ENCODE results near the gene AIPL1.
"Not testable (repeated sequence)": the region's sequence is repeated elsewhere in the genome, so short reads cannot be mapped to it uniquely, and the experiment has no call there.

The AIPL1 gene

GRCh38 chr17:6435051-6435450 lies at the start of gene AIPL1:
AIPL1 (minus strand) TSS chr17:6435121; CDS start chr17:6435104, 17 bp downstream.
- Histone ChIP-seq H3K4me3 (ENCODE audit: insufficient read length, low read depth) (no peak within 1 kb of the TSS), H3K27me3 (ENCODE audit: insufficient read depth, insufficient read length) (no peaks in the 10 kb centered on the region), H3K4me1 (ENCODE audit: insufficient read depth, insufficient read length) (peaks cover 3% of the 10 kb centered on the region), H3K9me3 (ENCODE audit: insufficient read depth, low read length) (peaks cover 17% of the 10 kb centered on the region), H3K9ac (ENCODE audit: insufficient read length, low read depth) (peak within 1 kb of the TSS; percentile 42), H3K36me3 (ENCODE audit: insufficient read depth, insufficient read length, low read length) (no peaks in the 10 kb centered on the region)
- no peak for TF ChIP-seq SUZ12 (IDR thresholded peaks at IDR 0.05; ENCODE audit: extremely low read depth, insufficient read depth, insufficient read length)
- no peak for TF ChIP-seq YY1 (IDR thresholded peaks at IDR 0.05; ENCODE audit: insufficient read depth, insufficient read length)
- TF ChIP-seq ZNF274 (IDR thresholded peaks at IDR 0.05; ENCODE audit: low read depth, low read length) = no peak
- no peak for DNase-seq (ENCODE audit: low read depth, low spot score)

GRCh38 chr17:6483507-6483906 lies 48.6 kb upstream of the AIPL1 start:
- DNase-seq (ENCODE audit: low read depth, low spot score) = no peak
- H3K4me3 ChIP-seq (ENCODE audit: insufficient read length, low read depth) = no peak overlapping the region
- no peaks in the 10 kb centered on the region for H3K36me3 ChIP-seq (ENCODE audit: insufficient read depth, insufficient read length, low read length)
- H3K27me3 ChIP-seq (ENCODE audit: insufficient read depth, insufficient read length) = no peaks in the 10 kb centered on the region
- TF ChIP-seq SUZ12 (IDR thresholded peaks at IDR 0.05; ENCODE audit: extremely low read depth, insufficient read depth, insufficient read length) (no peak), YY1 (IDR thresholded peaks at IDR 0.05; ENCODE audit: insufficient read depth, insufficient read length) (no peak), ZNF274 (IDR thresholded peaks at IDR 0.05; ENCODE audit: low read depth, low read length) (no peak)
- H3K9ac ChIP-seq (ENCODE audit: insufficient read length, low read depth) = no peak overlapping the region
- no peaks in the 10 kb centered on the region for H3K9me3 ChIP-seq (ENCODE audit: insufficient read depth, low read length)
- peaks cover 13% of the 10 kb centered on the region for H3K4me1 ChIP-seq (ENCODE audit: insufficient read depth, insufficient read length)

GRCh38 chr17:6482796-6483195 lies 47.9 kb upstream of the AIPL1 start:
- not testable (repeated sequence) for DNase-seq (ENCODE audit: low read depth, low spot score); H3K4me3 ChIP-seq (ENCODE audit: insufficient read length, low read depth); H3K36me3 ChIP-seq (ENCODE audit: insufficient read depth, insufficient read length, low read length); H3K9ac ChIP-seq (ENCODE audit: insufficient read length, low read depth); H3K9me3 ChIP-seq (ENCODE audit: insufficient read depth, low read length); H3K27me3 ChIP-seq (ENCODE audit: insufficient read depth, insufficient read length)
- H3K4me1 ChIP-seq (ENCODE audit: insufficient read depth, insufficient read length) = peaks cover 13% of the 10 kb centered on the region

- Histone ChIP-seq H3K9ac (ENCODE audit: insufficient read length, low read depth) (no peak overlapping the region), H3K36me3 (ENCODE audit: insufficient read depth, insufficient read length, low read length) (no peaks in the 10 kb centered on the region), H3K4me3 (ENCODE audit: insufficient read length, low read depth) (no peak overlapping the region), H3K9me3 (ENCODE audit: insufficient read depth, low read length) (no peaks in the 10 kb centered on the region), H3K27me3 (ENCODE audit: insufficient read depth, insufficient read length) (no peaks in the 10 kb centered on the region), H3K4me1 (ENCODE audit: insufficient read depth, insufficient read length) (peaks cover 9% of the 10 kb centered on the region)
- TF ChIP-seq YY1 (IDR thresholded peaks at IDR 0.05; ENCODE audit: insufficient read depth, insufficient read length) = no peak
- TF ChIP-seq ZNF274 (IDR thresholded peaks at IDR 0.05; ENCODE audit: low read depth, low read length) = no peak
- TF ChIP-seq SUZ12 (IDR thresholded peaks at IDR 0.05; ENCODE audit: extremely low read depth, insufficient read depth, insufficient read length) = no peak
- DNase-seq (ENCODE audit: low read depth, low spot score) = no peak
Observed at GRCh38 chr17:6482105-6482455, 47.2 kb upstream of the AIPL1 start.

- no peak overlapping the region for H3K9ac ChIP-seq (ENCODE audit: insufficient read length, low read depth)
- H3K9me3 ChIP-seq (ENCODE audit: insufficient read depth, low read length) = no peaks in the 10 kb centered on the region
Observed at GRCh38 chr17:6480303-6480675, 45.4 kb upstream of the AIPL1 start.

GRCh38 chr17:6479622-6480302 lies 44.8 kb upstream of the AIPL1 start:
- TF ChIP-seq ZNF274 (IDR thresholded peaks at IDR 0.05; ENCODE audit: low read depth, low read length) (no peak), YY1 (IDR thresholded peaks at IDR 0.05; ENCODE audit: insufficient read depth, insufficient read length) (no peak), SUZ12 (IDR thresholded peaks at IDR 0.05; ENCODE audit: extremely low read depth, insufficient read depth, insufficient read length) (no peak)
- Histone ChIP-seq H3K4me1 (ENCODE audit: insufficient read depth, insufficient read length) (peaks cover 10% of the 10 kb centered on the region), H3K4me3 (ENCODE audit: insufficient read length, low read depth) (no peak overlapping the region), H3K9me3 (ENCODE audit: insufficient read depth, low read length) (no peaks in the 10 kb centered on the region), H3K9ac (ENCODE audit: insufficient read length, low read depth) (no peak overlapping the region), H3K27me3 (ENCODE audit: insufficient read depth, insufficient read length) (no peaks in the 10 kb centered on the region), H3K36me3 (ENCODE audit: insufficient read depth, insufficient read length, low read length) (no peaks in the 10 kb centered on the region)
- DNase-seq (ENCODE audit: low read depth, low spot score) = no peak

More at GRCh38 chr17:6480303-6480675, 45.4 kb upstream of the AIPL1 start:
- TF ChIP-seq ZNF274 (IDR thresholded peaks at IDR 0.05; ENCODE audit: low read depth, low read length) (no peak), YY1 (IDR thresholded peaks at IDR 0.05; ENCODE audit: insufficient read depth, insufficient read length) (no peak), SUZ12 (IDR thresholded peaks at IDR 0.05; ENCODE audit: extremely low read depth, insufficient read depth, insufficient read length) (no peak)
- DNase-seq (ENCODE audit: low read depth, low spot score) = no peak
- H3K4me1 ChIP-seq (ENCODE audit: insufficient read depth, insufficient read length) = peaks cover 10% of the 10 kb centered on the region
- H3K36me3 ChIP-seq (ENCODE audit: insufficient read depth, insufficient read length, low read length) = no peaks in the 10 kb centered on the region
- H3K4me3 ChIP-seq (ENCODE audit: insufficient read length, low read depth) = no peak overlapping the region
- no peaks in the 10 kb centered on the region for H3K27me3 ChIP-seq (ENCODE audit: insufficient read depth, insufficient read length)

- no peak for DNase-seq (ENCODE audit: low read depth, low spot score)
- no peaks in the 10 kb centered on the region for H3K36me3 ChIP-seq (ENCODE audit: insufficient read depth, insufficient read length, low read length)
- no peak overlapping the region for H3K9ac ChIP-seq (ENCODE audit: insufficient read length, low read depth)
- no peak overlapping the region for H3K4me3 ChIP-seq (ENCODE audit: insufficient read length, low read depth)
- H3K27me3 ChIP-seq (ENCODE audit: insufficient read depth, insufficient read length) = no peaks in the 10 kb centered on the region
- H3K4me1 ChIP-seq (ENCODE audit: insufficient read depth, insufficient read length) = peaks cover 15% of the 10 kb centered on the region
- no peaks in the 10 kb centered on the region for H3K9me3 ChIP-seq (ENCODE audit: insufficient read depth, low read length)
- TF ChIP-seq YY1 (IDR thresholded peaks at IDR 0.05; ENCODE audit: insufficient read depth, insufficient read length) (no peak), SUZ12 (IDR thresholded peaks at IDR 0.05; ENCODE audit: extremely low read depth, insufficient read depth, insufficient read length) (no peak), ZNF274 (IDR thresholded peaks at IDR 0.05; ENCODE audit: low read depth, low read length) (no peak)
Observed at GRCh38 chr17:6478486-6478885, 43.6 kb upstream of the AIPL1 start.
